Measurements from ENCODE around the gene IRF5.
"Not testable (repeated sequence)": the region's sequence is repeated elsewhere in the genome, so short reads cannot be mapped to it uniquely, and the experiment has no call there.

Gene IRF5

DNA sequence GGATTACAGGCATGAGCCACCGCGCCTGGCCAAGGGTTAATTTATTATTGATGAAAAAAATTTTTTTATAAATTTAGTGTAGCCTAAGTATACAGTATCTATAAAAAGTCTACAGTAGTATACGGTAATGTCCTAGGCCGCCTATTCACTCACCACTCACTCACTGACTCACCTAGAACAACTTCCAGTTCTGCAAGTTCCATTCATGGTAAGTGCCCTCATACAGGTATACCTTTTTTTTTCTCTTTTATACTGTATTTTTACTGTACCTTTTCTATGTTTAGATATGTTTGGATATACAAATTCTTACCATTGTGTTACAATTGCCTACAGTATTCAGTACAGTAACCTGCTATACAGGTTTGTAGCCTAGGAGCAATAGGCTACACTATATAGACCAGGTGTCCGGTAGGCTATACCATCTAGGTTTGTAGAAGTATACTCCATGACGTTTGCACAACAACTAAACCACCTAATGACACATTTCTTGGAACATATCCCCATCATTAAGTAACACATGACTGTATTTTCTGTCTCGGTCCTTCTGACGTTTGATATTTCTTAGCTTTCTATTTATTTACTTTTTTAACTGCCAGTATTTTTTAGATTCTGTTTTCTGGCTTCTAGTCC lies 23.4 kb downstream of the IRF5 start:
- no peak for DNase-seq (ENCODE audit: low read depth, low spot score)

DNA sequence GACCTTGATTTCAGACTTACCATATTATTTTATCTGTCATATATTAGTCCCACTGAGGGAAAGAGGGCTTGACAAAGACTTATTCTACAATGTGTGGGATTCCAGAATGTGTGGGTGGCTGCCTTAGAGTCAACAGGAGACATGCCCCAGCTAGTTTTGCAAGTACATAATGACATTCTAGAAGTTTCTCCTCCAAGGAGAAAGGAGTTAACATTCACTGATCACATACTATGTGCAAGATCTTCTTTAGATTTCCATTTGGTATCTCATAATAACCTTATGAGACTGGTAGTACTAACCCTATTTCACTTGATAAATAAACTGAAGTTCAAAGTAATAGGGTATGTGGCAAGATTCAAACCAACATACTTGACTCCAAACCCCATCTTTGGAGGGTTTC lies 25.2 kb downstream of the IRF5 start:
- no peak for DNase-seq (ENCODE audit: low read depth, low spot score)

DNA sequence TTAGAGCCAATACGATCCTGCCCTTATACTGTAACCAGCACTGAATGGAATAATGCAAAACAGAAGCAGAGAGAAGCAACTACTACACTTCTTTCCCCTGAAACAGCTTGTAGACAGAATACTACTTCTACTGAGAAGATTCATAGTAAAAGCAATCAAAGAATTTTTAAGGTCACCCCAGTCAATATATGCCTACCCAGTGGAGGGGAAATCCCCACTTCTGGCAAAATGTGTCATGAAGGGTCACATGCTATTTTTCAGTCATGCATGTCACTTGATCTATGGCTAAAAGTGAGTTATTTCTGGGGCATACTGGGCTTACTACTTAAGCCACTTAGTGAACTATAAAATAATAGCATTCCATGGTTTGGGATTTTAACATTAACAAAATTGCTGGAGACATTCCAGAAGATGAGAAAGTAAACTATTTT lies 25.6 kb downstream of the IRF5 start:
- DNase-seq (ENCODE audit: low read depth, low spot score), result no peak

DNA sequence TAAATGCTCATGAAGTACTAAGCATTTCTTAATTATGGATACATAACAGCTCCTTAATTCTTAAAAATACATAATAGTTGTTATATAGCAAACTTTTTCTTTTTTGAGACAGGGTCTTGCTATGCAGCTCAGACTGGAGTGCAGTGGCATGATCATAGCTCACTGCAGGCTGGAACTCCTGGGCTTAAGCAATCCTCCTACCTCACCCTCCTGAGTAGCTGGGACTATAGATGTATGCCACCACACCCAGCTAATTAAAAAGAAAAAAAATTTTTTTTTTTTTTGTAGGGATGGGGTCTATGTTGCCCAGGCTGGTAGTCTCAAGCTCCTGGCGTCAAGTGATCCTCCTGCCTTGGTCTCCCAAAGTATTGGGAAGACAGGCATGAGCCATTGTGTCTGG lies 30.9 kb downstream of the IRF5 start:
- DNase-seq (ENCODE audit: low read depth, low spot score), result no peak

DNA sequence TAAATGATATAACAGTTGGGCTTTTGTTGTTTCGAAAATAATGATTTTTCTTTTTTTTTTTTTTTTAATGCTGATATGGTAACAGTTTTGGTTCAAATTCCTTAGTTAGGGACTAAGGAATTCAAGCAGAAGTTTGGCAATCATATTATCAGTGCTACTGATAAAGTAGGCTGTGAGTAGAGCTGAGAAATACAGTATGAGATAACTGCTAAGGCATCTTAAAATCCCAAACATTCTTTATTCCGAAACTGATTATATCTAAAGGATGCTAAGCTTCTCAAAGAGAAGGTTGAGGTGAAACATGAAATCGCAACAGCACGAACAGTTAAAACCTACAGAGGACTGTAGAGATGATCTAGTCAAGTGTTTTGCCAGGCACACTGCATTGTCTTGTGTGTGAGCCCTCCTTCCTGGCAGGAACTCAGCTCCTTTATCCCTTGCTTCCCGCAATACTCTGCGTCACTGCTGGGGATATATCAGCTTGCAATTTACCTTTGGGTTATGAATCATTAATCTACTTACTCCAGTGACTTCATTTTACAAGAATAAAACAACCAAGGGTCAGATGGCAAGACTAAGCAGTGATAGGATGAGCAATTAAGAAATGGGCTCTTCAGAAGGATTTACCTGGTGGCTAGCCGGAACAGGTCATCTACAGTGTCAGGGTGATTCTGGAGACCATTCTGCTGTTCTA lies 36.7 kb downstream of the IRF5 start:
- DNase-seq (ENCODE audit: low read depth, low spot score), result no peak

DNA sequence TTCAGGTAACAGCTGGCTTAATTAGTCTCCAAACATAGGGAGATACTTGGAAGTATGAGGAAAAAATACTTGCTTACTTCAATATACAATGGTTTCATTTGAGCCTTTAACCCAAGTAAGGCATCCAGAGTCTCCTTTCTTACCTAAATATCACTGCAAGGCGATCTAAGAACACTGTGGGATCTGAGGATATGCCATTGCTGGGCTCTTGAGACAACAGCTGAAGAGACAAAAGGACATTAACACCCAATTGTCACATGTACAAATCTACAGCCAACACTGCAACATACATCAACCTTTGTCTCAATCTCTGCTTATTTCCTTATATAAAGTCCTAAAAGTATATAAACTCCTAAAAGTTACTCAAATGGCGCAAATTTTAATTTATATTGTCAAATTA lies 44.4 kb downstream of the IRF5 start:
- no peak for DNase-seq (ENCODE audit: low read depth, low spot score)

DNA sequence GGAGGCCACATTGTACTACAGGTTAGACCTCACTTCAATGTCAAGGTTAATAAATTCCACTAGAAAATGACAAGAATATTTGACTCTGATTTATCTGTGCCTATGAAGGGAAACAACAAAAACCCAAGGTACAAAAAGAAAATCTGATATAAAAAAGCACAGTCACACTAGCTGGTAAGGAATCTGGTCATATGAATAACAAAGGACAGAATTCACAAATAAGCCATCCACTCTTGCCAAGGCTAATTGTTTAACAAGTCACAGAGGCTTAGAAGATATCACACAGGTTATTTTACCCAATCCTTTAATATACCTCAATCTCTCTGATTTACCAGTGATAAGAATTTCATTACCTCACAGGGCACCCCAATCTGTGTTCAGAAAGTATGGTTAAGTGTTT lies 47.9 kb downstream of the IRF5 start:
- no peak for DNase-seq (ENCODE audit: low read depth, low spot score)

DNA sequence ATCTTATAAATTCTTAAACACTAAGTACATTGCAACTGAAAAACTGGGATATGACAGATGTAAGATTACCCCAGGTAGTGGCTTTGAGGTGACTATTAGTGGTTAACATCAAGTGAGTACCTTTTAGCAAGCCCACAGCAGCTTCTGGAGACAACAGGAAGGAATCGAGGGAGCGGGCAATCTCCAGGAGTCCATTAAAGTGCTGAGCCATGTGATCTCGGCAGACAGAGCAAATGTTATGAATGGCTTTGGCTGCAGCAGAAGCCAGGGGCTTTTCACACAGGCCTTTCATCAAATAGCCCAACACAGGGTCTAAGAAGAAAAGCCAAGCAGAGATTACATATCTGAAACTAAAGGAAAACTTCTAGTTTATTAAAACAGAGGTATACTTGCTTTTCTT lies 48.9 kb downstream of the IRF5 start:
- no peak for DNase-seq (ENCODE audit: low read depth, low spot score)

DNA sequence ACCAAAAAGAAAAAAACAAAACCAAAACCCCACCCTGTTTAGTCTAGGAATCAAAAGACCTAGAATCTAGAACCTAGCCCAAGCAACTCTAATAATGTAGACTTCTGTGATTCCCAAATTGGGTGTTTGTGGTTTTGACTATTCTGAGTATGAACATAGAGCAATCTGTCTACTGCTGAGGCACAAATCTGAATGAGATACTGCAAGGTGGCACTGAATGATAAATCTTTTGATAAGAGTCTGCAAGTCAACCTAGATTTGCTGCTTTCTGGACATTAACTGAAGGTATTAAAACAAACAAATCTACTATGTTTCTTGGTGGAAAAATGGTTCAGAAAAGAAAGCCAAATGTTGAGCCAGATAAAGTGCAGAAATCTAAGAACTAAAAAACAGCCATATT lies 50.6 kb downstream of the IRF5 start:
- DNase-seq (ENCODE audit: low read depth, low spot score), result no peak

DNA sequence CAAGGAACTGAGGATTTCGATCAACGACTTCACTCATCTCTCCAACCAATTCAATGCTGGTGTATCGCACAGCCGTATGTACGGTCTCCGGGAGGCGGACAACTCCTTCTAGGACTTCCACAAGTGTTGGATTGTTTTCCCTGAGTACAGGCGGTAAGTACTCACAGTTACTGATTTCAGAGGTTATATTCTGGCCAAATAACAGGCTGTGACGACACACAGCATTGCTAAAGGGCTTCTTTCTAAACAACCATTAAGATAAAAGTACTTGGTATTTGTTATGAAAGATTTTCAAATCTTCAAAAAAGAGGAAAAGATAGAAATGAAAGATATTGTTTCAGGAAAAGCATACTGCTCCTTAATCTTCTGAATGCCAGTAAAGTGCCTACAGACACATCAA lies 52.2 kb downstream of the IRF5 start:
- no peak for DNase-seq (ENCODE audit: low read depth, low spot score)

DNA sequence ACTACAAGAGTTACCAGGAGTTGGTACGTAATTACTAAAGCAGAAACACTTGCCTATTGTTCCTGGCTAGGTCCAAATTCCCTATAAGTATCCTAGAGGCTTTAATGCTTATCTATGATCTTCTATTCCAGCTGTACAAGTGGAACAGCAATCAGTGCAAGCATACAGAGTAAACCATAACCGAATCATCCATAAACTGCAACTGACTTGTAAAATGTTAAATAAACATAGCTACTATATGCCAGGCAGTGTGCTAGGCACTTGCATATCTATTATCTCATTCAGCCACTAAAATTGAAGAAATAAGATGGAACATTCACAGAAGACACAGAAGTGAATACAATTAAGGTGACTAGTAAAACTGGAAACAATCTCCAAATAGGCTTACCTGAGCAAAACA lies 55.7 kb downstream of the IRF5 start:
- no peak for DNase-seq (ENCODE audit: low read depth, low spot score)

DNA sequence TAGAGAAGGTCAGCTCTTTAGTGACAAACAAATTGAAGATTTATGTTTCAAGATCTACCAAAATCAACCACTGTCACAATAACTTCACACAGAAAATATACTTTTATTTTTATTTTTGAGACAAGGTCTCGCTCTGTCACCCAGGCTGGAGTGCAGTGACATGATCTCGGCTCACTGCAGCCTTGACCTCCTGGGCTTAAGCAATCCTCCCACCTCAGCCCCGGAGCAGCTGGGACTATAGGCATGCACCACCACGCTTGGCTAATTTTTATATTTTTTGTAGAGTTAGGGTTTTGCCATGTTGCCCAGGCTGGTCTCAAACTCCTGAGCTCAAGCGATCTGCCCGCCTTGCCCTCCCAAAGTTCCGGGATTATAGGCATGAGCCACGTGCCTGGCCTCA lies 56.8 kb downstream of the IRF5 start:
- DNase-seq (ENCODE audit: low read depth, low spot score), result not testable (repeated sequence)

DNA sequence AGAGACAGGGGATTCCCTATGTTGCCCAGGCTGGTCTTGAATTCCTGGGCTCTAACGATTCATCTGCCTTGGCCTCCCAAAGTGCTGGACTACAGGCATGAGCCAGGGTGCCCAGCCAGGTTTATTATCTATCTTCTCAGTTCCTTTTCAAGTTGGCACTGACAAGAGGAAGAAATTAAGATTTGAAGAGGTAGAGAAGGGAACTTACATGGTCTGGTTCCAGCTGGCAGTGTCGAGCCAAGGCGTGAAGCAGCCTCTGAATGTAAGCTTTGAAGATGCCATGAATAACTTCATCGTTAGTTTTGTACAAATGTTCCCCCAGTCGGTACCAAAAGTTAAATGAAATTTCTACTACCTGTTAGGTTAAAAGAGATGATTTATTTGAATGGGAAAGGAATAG lies 59.5 kb downstream of the IRF5 start:
- DNase-seq (ENCODE audit: low read depth, low spot score), result no peak

All from ELF-1 (cell line).